ENCODE measurements around the gene TMEM59.

DNA sequence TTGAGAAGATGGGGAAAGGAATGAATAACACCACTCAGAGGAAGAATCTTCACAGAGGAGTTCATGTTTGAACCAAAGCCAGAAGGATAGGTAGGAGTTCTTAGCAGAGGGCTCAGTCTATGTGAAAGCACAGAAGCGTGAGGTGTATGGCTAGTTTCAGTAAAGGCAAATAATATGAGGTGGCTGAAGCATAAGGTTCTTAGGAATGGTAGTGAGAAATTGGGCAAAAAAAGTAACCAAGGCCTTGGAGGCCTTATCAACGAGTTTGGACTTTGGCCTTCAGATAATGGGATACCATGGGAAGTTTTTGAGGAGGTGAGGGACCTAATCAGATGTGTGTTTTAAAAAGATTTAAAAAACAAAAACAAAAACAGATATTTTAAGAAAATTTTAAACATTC is 47.5 kb upstream of the TMEM59 start:
- TF ChIP-seq POLR2A (IDR thresholded peaks at IDR 0.05) (no peak), CTCF (IDR thresholded peaks at IDR 0.05) (no peak)

Measured in suprapubic skin (tissue), 3 donors.